ENCODE data around the gene TXNDC8.
"Not testable (repeated sequence)": the region's sequence is repeated elsewhere in the genome, so short reads cannot be mapped to it uniquely, and the experiment has no call there.

Gene TXNDC8

GRCh38 chr9:110327716-110328115, 9.9 kb downstream of the TXNDC8 start:
- DNase-seq (ENCODE audit: low read depth) = no peak

GRCh38 chr9:110323818-110324217, 13.8 kb downstream of the TXNDC8 start:
- no peak for DNase-seq (ENCODE audit: low read depth)

GRCh38 chr9:110320651-110321445, 16.8 kb downstream of the TXNDC8 start:
- no peak for DNase-seq (ENCODE audit: low read depth)

- no peak for DNase-seq (ENCODE audit: low read depth)
Observed at GRCh38 chr9:110319781-110320492, 17.7 kb downstream of the TXNDC8 start.

GRCh38 chr9:110317911-110318310, 19.8 kb downstream of the TXNDC8 start:
- no peak for DNase-seq (ENCODE audit: low read depth)

GRCh38 chr9:110316261-110317075, 21.2 kb downstream of the TXNDC8 start:
- DNase-seq (ENCODE audit: low read depth) = no peak

GRCh38 chr9:110311978-110312377, 25.7 kb downstream of the TXNDC8 start:
- DNase-seq (ENCODE audit: low read depth) = not testable (repeated sequence)

GRCh38 chr9:110309681-110310080, 28.0 kb downstream of the TXNDC8 start:
- DNase-seq (ENCODE audit: low read depth) = no peak

GRCh38 chr9:110308633-110309038, 29.0 kb downstream of the TXNDC8 start:
- no peak for DNase-seq (ENCODE audit: low read depth)

- DNase-seq (ENCODE audit: low read depth) = no peak
Observed at GRCh38 chr9:110307191-110307590, 30.5 kb downstream of the TXNDC8 start.

- no peak for DNase-seq (ENCODE audit: low read depth)
Observed at GRCh38 chr9:110303133-110303532, 34.5 kb downstream of the TXNDC8 start.

- DNase-seq (ENCODE audit: low read depth) = no peak
Observed at GRCh38 chr9:110298043-110298605, 39.5 kb downstream of the TXNDC8 start.

GRCh38 chr9:110293248-110293647, 44.4 kb downstream of the TXNDC8 start:
- no peak for DNase-seq (ENCODE audit: low read depth)

- DNase-seq (ENCODE audit: low read depth) = no peak
Observed at GRCh38 chr9:110291921-110292557, 45.6 kb downstream of the TXNDC8 start.

GRCh38 chr9:110290001-110290400, 47.7 kb downstream of the TXNDC8 start:
- DNase-seq (ENCODE audit: low read depth) = no peak

GRCh38 chr9:110288503-110288902, 49.2 kb downstream of the TXNDC8 start:
- no peak for DNase-seq (ENCODE audit: low read depth)

- no peak for DNase-seq (ENCODE audit: low read depth)
Observed at GRCh38 chr9:110287289-110287680, 50.4 kb downstream of the TXNDC8 start.

GRCh38 chr9:110284211-110284844, 53.3 kb downstream of the TXNDC8 start:
- DNase-seq (ENCODE audit: low read depth) = no peak

GRCh38 chr9:110283751-110284150, 53.9 kb downstream of the TXNDC8 start:
- DNase-seq (ENCODE audit: low read depth) = no peak

- no peak for DNase-seq (ENCODE audit: low read depth)
Observed at GRCh38 chr9:110282739-110283081, 55.0 kb downstream of the TXNDC8 start.

GRCh38 chr9:110282018-110282738, 55.5 kb downstream of the TXNDC8 start:
- DNase-seq (ENCODE audit: low read depth) = no peak

Data from stimulated activated CD4-positive, alpha-beta T cell treated with anti-CD3 and anti-CD28 coated beads, Interleukin-2, amount 100 ng/mL, for 4 hours (primary cell).